T-helper 2 cell treated with Interferon-gamma antibody and Interleukin-4, amounts not matched to agents 5 μg/mL and 100 μg/mL, for 36 hours (primary cell): ENCODE data around the gene EPHB4.
"Not testable (repeated sequence)": the region's sequence is repeated elsewhere in the genome, so short reads cannot be mapped to it uniquely, and the experiment has no call there.

ENCODE experiments used
- DNase-seq: peaks from one replicate; pipeline ENCODE4 v3.0.0; 2021; ENCODE audit warnings: low spot score
- H3K27ac Mint-ChIP-seq: one replicate; pipeline ENCODE4 v1.8.0; 2021; ENCODE audit warnings: mild to moderate bottlenecking, mixed read lengths
- H3K27me3 Mint-ChIP-seq: one replicate; pipeline ENCODE4 v1.8.0; 2021; ENCODE audit warnings: low read depth, mixed read lengths
- H3K36me3 Mint-ChIP-seq: one replicate; pipeline ENCODE4 v1.8.0; 2021; ENCODE audit warnings: low read depth, mixed read lengths
- H3K4me1 Mint-ChIP-seq: one replicate; pipeline ENCODE4 v1.8.0; 2021; ENCODE audit warnings: low read depth, mixed read lengths
- H3K4me3 Mint-ChIP-seq: one replicate; pipeline ENCODE4 v1.8.0; 2022; ENCODE audit warnings: mild to moderate bottlenecking, moderate library complexity, mixed read lengths
- H3K9me3 Mint-ChIP-seq: one replicate; pipeline ENCODE4 v1.8.0; 2021; ENCODE audit warnings: mixed read lengths

EPHB4 gene

DNA sequence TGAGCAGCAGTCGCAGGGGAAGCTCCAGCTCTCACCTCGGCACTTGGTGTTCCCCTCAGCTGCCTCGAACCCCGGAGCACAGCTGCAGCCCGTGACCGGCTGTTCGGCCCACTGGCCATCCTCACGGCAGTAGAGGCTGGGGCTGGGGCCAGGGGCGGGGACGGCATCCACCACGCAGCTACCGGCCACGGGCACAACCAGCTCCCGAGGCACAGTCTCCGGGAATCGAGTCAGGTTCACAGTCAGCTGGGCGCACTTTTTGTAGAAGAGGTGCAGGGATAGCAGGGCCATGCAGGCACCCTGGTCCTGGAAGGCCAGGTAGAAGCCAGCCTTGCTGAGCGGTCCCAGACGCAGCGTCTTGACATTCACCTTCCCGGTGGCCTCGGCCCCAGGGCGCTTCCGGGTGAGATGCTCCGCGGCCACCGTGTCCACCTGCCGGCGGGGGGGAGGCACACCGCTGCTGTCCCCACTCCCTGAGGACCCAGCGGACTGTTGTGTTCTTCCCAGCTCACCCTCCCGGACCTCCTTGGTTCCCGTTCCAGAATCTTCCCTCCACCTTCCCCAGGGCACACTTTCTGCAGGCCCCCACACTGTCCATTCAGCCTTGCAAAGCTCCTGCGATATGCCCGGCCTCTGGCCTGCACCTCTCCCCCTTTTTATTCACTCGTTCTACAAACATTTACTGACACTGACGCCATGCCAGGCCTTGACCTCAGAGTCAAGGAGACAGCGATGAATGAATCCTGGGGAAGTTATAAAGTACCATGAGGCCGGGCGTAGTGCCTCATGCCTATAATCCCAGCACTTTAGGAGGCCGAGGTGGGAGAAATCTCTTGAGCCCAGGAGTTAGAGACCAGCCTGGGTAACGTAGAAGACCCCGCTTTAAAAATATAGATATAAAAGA lies 4.8 kb downstream of the EPHB4 start:
- H3K27ac Mint-ChIP-seq, result no peak overlapping the region
- peaks cover 7% of the 10 kb centered on the region for H3K4me1 Mint-ChIP-seq
- H3K27me3 Mint-ChIP-seq, result peaks cover 22% of the 10 kb centered on the region
- no peaks in the 10 kb centered on the region for H3K36me3 Mint-ChIP-seq
- H3K4me3 Mint-ChIP-seq, result no peak overlapping the region
- DNase-seq, result no peak
- no peaks in the 10 kb centered on the region for H3K9me3 Mint-ChIP-seq

DNA sequence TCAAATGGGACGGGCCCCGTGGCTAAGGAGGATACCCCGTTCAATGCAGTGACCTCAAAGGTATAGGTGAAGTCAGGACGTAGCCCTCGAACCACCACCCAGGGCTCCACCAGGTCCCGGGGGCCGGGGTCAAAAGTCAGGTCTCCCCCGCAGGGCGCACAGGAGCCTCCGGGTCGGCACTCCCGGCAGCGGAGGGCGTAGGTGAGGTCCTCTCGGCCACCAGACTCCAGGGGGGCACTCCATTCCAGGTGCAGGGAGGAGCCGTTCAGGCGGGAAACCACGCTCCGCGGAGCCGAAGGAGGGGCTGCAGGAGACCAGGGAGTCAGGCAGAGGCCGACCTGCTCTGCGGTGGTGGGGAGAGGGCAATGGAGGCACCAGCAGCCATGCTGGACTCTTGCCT lies 7.7 kb downstream of the EPHB4 start:
- no peak overlapping the region for H3K4me3 Mint-ChIP-seq
- H3K9me3 Mint-ChIP-seq, result no peaks in the 10 kb centered on the region
- DNase-seq, result no peak
- H3K27ac Mint-ChIP-seq, result no peak overlapping the region
- no peaks in the 10 kb centered on the region for H3K36me3 Mint-ChIP-seq
- peaks cover 2% of the 10 kb centered on the region for H3K27me3 Mint-ChIP-seq
- H3K4me1 Mint-ChIP-seq, result no peaks in the 10 kb centered on the region

DNA sequence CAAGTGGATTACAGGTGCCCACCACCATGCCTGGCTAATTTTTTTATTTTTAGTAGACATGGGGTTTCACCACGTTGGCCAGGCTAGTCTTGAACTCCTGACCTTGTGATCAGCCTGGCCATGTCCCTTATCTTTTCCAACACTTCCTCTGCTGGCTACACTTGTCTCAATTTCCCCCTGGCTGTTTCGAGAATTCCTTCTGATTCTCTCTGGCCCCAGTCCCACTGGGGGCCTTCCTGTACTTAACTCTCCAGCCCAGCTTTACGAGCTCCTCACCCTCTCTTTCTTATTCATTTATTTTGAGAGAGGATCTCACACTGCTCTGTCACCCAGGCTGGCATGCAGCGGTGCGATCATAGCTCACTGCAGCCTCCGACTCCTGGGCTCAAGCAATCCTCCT lies 8.5 kb downstream of the EPHB4 start:
- H3K27ac Mint-ChIP-seq, result no peak overlapping the region

DNA sequence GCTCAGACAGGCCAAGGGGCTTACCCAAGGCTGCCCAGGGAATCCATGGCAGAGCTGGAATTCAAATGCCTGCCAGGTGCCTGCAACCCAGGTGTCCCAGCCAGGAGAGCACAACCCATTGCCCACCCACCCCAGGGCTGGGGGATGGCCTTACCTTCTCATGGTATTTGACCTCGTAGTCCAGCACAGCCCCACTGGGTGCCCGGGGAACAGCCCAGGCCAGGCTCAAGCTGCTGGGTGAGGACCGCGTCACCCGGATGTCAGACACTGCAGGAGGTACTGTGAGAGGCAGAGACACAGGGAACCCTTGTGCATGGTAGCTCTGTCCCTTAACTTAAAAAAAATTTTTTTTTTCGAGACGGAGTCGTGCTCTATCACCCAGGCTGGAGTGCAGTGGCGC lies 9.0 kb downstream of the EPHB4 start:
- no peak overlapping the region for H3K27ac Mint-ChIP-seq
- no peak overlapping the region for H3K4me3 Mint-ChIP-seq
- H3K27me3 Mint-ChIP-seq, result no peaks in the 10 kb centered on the region
- H3K9me3 Mint-ChIP-seq, result no peaks in the 10 kb centered on the region
- H3K36me3 Mint-ChIP-seq, result no peaks in the 10 kb centered on the region
- DNase-seq, result no peak
- no peaks in the 10 kb centered on the region for H3K4me1 Mint-ChIP-seq

More for the DNA sequence above, 8.5 kb downstream of the EPHB4 start:
- Mint-ChIP-seq H3K36me3 (no peaks in the 10 kb centered on the region), H3K4me1 (no peaks in the 10 kb centered on the region), H3K9me3 (no peaks in the 10 kb centered on the region), H3K27me3 (no peaks in the 10 kb centered on the region), H3K4me3 (no peak overlapping the region)
- no peak for DNase-seq

DNA sequence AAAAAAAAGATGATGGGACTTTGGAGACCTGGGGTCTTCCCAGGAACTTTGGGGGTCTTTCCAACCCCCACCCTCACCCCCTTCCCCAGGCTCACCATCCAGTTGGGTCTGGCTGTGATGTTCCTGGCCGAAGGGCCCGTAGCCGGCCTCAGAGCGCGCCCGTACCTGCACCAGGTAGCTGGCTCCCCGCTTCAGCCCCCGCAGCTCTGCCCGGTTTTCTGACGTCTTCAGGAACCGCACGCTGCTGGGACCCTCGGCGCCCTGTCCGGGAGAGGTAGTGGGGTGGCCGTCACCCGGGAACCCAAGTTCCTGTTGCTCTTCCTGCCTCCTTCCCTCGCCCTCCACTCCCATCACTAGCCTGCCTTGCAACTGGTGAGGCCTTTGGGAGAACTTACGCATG lies 10.2 kb downstream of the EPHB4 start:
- Mint-ChIP-seq H3K4me1 (no peaks in the 10 kb centered on the region), H3K36me3 (no peaks in the 10 kb centered on the region), H3K9me3 (no peaks in the 10 kb centered on the region), H3K4me3 (no peak overlapping the region), H3K27ac (no peak overlapping the region), H3K27me3 (no peaks in the 10 kb centered on the region)
- DNase-seq, result no peak

DNA sequence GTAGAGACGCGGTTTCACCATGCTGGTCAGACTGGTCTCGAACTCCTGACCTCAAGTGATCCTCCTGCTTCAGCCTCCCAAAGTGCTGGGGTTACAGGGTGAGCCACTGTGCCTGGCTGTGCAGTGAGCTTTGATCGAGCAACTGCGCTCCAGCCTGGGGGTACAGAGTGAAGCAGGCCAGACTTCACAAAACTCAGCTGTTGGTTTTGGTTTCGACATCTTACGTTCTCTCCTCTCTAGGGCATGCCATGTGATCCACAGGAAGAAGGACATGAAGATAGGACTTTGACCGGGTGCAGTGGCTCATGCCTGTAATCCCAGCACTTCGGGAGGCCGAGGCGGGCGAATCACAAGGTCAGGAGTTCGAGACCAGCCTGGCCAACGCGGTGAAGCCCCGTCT lies 10.8 kb downstream of the EPHB4 start:
- H3K36me3 Mint-ChIP-seq, H3K27me3 Mint-ChIP-seq, DNase-seq, H3K4me3 Mint-ChIP-seq, H3K9me3 Mint-ChIP-seq, H3K4me1 Mint-ChIP-seq, H3K27ac Mint-ChIP-seq: not testable (repeated sequence)

DNA sequence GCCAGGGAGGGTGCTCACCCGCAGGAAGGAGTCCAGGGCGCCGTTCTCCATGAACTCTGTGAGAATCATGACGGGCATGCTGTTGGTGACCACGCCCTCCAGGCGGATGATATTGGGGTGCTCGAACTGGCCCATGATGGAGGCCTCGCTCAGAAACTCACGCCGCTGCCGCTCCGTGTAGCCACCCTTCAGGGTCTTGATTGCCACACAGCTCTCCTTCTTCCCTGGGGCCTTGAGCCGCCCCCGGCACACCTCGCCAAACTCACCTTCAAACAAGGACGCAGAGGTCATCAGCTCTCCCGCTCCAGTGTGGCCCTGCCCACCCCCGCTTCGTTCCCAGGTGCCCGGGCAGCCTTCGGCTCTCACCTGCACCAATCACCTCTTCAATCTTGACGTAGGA lies 14.6 kb downstream of the EPHB4 start:
- no peaks in the 10 kb centered on the region for H3K9me3 Mint-ChIP-seq
- H3K4me3 Mint-ChIP-seq, result no peak overlapping the region
- DNase-seq, result no peak
- no peaks in the 10 kb centered on the region for H3K27me3 Mint-ChIP-seq
- no peaks in the 10 kb centered on the region for H3K36me3 Mint-ChIP-seq
- no peaks in the 10 kb centered on the region for H3K4me1 Mint-ChIP-seq
- H3K27ac Mint-ChIP-seq, result no peak overlapping the region

DNA sequence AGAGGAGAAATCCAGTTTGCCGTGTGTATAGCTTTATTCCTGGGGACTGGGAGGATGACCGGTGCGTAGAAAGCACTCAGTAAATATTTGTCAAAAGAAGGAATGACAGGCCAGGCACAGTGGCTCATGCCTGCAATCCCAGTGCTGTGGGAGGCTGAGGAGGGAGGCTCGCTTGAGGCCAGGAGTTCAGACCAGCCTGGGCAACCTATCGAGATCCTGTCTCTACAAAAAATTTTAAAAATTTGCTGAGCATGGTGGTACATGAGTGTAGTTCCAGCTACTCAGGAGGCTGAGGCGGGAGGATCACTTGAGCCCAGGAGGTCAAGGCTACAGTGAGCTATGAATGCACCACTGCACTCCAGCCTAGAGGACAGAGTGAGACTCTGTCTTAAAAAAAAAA lies 15.8 kb downstream of the EPHB4 start:
- H3K27me3 Mint-ChIP-seq, result no peaks in the 10 kb centered on the region
- no peaks in the 10 kb centered on the region for H3K4me1 Mint-ChIP-seq
- no peaks in the 10 kb centered on the region for H3K36me3 Mint-ChIP-seq
- H3K4me3 Mint-ChIP-seq, result no peak overlapping the region
- no peak for DNase-seq
- no peaks in the 10 kb centered on the region for H3K9me3 Mint-ChIP-seq
- H3K27ac Mint-ChIP-seq, result no peak overlapping the region

DNA sequence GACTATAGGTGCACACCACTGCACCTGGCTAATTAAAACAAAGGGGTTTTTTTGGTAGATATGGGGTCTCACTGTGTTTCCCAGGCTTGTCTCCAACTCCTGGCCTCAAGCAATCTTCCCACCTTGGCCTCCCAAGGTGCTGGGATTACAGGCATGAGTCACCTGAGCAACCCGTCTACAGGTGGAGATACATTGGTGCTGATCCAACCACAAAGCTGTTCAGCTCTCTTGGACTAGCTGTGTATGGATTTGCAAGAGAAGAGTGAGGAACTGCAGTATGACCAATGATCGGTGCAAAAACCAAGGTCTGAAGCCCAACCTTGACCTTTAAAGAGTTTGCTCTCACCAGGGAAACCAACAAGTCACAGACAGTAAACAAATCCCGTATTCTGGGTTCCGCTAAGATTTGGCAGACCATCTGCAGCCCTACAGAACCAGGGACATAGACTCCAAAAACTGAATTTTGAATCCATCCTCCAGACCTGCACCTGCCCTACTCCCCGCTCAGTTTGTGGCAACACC lies 18.9 kb downstream of the EPHB4 start:
- Mint-ChIP-seq H3K27ac (no peak overlapping the region), H3K9me3 (no peaks in the 10 kb centered on the region), H3K27me3 (no peaks in the 10 kb centered on the region), H3K36me3 (no peaks in the 10 kb centered on the region), H3K4me3 (no peak overlapping the region), H3K4me1 (peaks cover 3% of the 10 kb centered on the region)
- DNase-seq, result no peak

DNA sequence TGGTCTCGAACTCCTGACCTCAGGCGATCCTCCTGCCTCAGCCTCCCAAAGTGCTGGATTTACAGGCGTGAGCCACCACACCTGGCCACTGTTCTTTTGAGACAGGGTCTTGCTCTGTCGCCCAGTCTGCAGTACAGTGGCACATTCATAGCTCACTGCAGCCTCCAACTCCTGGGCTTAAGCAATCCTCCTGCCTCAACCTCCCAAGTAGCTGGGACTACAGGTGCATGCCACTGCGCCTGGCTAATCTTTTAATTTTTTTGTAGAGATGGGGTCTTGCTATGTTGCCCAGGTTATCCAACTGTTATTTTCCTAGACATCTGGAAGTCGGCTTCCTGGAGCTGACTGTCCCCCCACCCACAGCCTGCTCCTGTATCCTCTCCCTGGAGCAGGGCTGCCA lies 20.4 kb downstream of the EPHB4 start:
- H3K9me3 Mint-ChIP-seq, H3K4me1 Mint-ChIP-seq, H3K27ac Mint-ChIP-seq, H3K4me3 Mint-ChIP-seq, H3K36me3 Mint-ChIP-seq, H3K27me3 Mint-ChIP-seq, DNase-seq: not testable (repeated sequence)

DNA sequence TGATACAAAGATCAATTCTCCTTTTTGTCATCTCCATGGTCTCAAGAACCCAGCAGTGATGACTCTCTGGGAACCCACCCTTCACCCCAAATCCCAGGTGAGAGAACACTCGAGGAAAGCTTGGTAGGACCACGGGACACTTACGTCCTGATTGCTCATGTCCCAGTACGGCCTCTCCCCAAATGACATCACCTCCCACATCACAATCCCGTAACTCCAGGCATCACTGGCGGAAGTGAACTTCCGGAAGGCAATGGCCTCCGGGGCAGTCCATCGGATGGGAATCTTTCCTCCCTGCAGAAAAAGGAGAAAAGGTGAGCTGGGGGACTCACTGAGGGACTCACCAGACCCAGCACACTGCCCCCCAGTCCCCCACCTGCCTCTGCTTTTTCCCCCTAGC lies 21.0 kb downstream of the EPHB4 start:
- Mint-ChIP-seq H3K27ac (no peak overlapping the region), H3K27me3 (no peaks in the 10 kb centered on the region), H3K4me1 (peaks cover 5% of the 10 kb centered on the region), H3K4me3 (no peak overlapping the region), H3K36me3 (no peaks in the 10 kb centered on the region), H3K9me3 (no peaks in the 10 kb centered on the region)
- no peak for DNase-seq

DNA sequence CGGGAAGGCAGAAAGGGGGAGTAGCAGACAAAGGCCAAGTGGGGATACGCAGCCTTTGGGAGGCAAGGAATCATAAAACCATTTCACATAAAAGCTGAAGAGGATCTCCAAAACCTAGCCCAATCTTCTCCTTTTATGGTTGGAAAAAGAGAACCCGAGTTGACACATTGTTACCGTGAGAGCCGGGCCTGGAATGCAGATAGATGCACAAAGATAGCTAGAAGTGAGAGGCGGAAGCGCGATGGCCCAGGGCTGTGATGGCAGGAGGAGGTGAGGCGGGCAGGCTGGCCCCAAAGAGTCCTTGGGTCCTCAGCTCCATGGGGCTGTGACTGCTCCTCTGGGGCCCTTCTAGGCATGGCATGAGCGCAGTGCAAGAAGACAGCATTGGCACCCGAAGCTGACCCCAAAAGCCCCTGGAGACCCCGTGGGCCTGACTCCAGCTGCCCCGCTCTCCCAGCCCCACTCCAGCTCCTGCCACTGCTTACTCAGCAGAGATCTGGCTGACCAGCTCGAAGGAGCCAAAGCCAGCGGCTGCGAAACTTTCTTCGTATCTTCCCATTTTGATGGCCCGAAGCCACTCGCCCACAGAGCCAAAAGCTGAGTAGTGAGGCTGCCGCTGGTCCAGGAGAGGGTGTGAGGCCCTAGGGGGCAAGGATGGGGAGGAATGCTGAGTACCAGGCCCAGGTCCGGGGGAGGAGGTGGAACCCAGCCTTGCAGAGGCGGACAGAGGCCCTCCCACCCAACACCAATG lies 22.5 kb downstream of the EPHB4 start:
- Mint-ChIP-seq H3K4me3 (no peak overlapping the region), H3K9me3 (no peaks in the 10 kb centered on the region), H3K4me1 (peaks cover 5% of the 10 kb centered on the region), H3K36me3 (no peaks in the 10 kb centered on the region), H3K27me3 (no peaks in the 10 kb centered on the region), H3K27ac (no peak overlapping the region)
- no peak for DNase-seq

DNA sequence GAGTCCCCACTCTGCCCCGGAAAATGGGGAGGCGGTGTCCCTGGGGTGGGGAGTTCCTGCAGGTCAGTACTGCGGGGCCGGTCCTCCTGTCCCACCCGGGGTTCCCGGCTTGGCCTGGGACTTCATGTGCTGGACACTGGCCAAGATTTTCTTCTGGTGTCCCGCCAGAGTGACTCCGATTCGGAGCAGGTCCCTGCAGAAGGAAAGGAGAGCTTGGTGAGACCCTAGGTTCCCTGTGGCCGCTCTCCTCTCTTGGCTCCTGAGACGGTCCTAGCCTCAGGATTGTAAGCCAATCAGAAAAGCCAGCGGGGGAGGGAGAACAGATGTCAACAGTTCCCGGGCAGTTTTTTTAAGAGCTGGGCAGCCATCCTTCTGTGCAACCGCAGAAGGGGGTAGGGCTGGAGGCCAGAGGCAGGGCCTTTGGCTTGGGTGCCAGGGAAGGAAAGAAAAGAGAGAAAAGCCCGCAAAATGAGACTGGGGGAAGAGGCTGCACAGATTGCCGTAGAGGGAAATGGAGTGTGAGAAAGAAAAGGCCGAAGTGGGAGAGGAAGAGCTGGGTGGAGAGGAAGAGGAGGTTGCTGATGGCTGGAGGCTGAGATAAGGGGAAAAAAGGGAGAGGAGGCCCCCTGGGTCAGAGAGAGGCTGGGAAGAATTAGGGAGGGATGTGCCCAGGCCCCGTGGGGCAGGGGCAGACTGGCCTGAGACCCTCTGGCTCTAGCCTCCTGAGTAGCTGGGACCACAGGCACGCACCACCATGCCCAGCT lies 23.7 kb downstream of the EPHB4 start:
- H3K4me1 Mint-ChIP-seq, result peaks cover 5% of the 10 kb centered on the region

DNA sequence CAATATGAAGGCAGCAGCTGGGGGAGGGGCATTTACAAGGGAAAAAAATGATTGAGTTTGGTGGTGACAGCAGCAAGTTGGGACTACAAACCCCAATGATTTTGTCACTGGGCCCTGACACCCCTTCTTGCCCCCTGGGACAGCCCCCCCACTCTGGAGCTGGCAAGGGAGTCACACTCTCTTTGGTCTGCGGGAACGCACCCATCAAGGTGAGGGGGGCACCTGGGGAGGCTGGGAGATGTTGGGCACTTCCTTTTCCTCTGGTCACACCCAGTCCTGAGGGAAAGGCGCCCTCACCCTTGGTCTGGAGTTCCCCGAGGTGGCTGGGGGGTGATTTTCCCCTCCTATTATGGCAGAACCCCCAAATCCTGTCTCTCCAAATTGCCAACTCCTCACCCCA lies 24.4 kb downstream of the EPHB4 start:
- no peaks in the 10 kb centered on the region for H3K36me3 Mint-ChIP-seq
- H3K27ac Mint-ChIP-seq, result no peak overlapping the region
- no peaks in the 10 kb centered on the region for H3K9me3 Mint-ChIP-seq
- no peak for DNase-seq
- H3K4me1 Mint-ChIP-seq, result peaks cover 5% of the 10 kb centered on the region
- H3K27me3 Mint-ChIP-seq, result peaks cover 3% of the 10 kb centered on the region
- H3K4me3 Mint-ChIP-seq, result no peak overlapping the region

More for the DNA sequence above, 23.7 kb downstream of the EPHB4 start:
- no peak overlapping the region for H3K27ac Mint-ChIP-seq
- H3K27me3 Mint-ChIP-seq, result peaks cover 3% of the 10 kb centered on the region
- no peaks in the 10 kb centered on the region for H3K9me3 Mint-ChIP-seq
- DNase-seq, result peak; percentile 63
- no peaks in the 10 kb centered on the region for H3K36me3 Mint-ChIP-seq
- H3K4me3 Mint-ChIP-seq, result peak overlapping the region; percentile 25
